Adrenal gland (tissue), 5 donors: ENCODE results near the gene HLCS.

Experiments
- CTCF ChIP-seq, 6 experiments: fragments of 450-650 bp in 4 of 6; fragments of 200-600 bp in 2 of 6; sonication (generic) in 1 of 6; IDR thresholded peaks; 1 replicate in 5 of 6; 2 replicates in 1 of 6; pipeline versions ENCODE4 v1.5.1 to v1.8.0; 2016 to 2021; ENCODE audit warnings: antibody characterized with exemption in 6 of 6, mild to moderate bottlenecking in 2 of 6, moderate library complexity in 1 of 6
- POLR2A ChIP-seq, 2 donors: fragments of 450-650 bp; IDR thresholded peaks; one replicate each; pipeline ENCODE4 v1.6.1; 2017; ENCODE audit warnings: antibody characterized with exemption in 2 of 2, mild to moderate bottlenecking in 2 of 2, moderate library complexity in 1 of 2
- donor health status: DM: no; HTN: no; CAD: no.

GRCh38 chr21:37006486-37007291, 40.2 kb upstream of the HLCS start, which contains the start of gene RIPPLY3:
- TF ChIP-seq POLR2A (IDR thresholded peaks at IDR 0.05) (no peak), CTCF (IDR thresholded peaks at IDR 0.05) (no peak)
